Ureter (tissue), 1 donor: Measurements from ENCODE around the gene SYTL2. TPM values are rescaled to one million over a fixed set of nuclear protein-coding genes. Genes with fewer than 3 reads are reported as not detected.

Experiments used
- DNase-seq: peaks from one replicate; pipeline ENCODE4 v3.0.0-alpha.2; 2020; ENCODE audit warnings: low spot score
- total RNA-seq: library from RNA; stranded (reverse); gene quantifications from one replicate; pipeline ENCODE4 v1.2.4, GENCODE V29; 2023
- donor health status: DM: yes; HTN: yes; CAD: no.

Gene SYTL2
- total RNA-seq, 1 donor from 2014 or later, result 254 TPM

GRCh38 chr11:85652786-85653447 lies 158.0 kb downstream of the SYTL2 start:
- no peak for DNase-seq

GRCh38 chr11:85651118-85651517 lies 159.8 kb downstream of the SYTL2 start:
- no peak for DNase-seq

- peak; percentile 93 for DNase-seq
These were observed 163.2 kb downstream of the SYTL2 start, which contains the start of gene TMEM126A for GRCh38 chr11:85647604-85648299. Gene TMEM126A, plus strand, starts transcription at chr11:85647967. Its CDS starts 2,289 bp downstream, at chr11:85650256.

- no peak for DNase-seq
These were observed 163.9 kb downstream of the SYTL2 start for GRCh38 chr11:85647078-85647477.

Other genes starting within 250 kb of the SYTL2 start
- gene DLG2, start 183.8 kb downstream of the SYTL2 start, total RNA-seq, result 19.5 TPM
- 36.6 TPM for gene TMEM126B, start 182.5 kb downstream of the SYTL2 start, total RNA-seq
- gene TMEM126A, start 163.2 kb downstream of the SYTL2 start, total RNA-seq, result 23.8 TPM
- gene CREBZF, start 146.0 kb downstream of the SYTL2 start, total RNA-seq, result 48.2 TPM
- gene CCDC89, start 124.9 kb downstream of the SYTL2 start, total RNA-seq, result 2.5 TPM
- gene CCDC83, start 44.2 kb upstream of the SYTL2 start, total RNA-seq, result not detected